Activated CD4-positive, alpha-beta T cell treated with anti-CD3 and anti-CD28 coated beads, Interleukin-2, amount 50 U/mL, for 16 hours (primary cell): ENCODE results near the gene CCNYL1.
"Not testable (repeated sequence)": the region's sequence is repeated elsewhere in the genome, so short reads cannot be mapped to it uniquely, and the experiment has no call there.

Source experiments
- DNase-seq: peaks from one replicate; pipeline ENCODE4 v3.0.0-alpha.2; 2020

Gene CCNYL1

GRCh38 chr2:207743514-207743913 is 32.1 kb downstream of the CCNYL1 start:
- no peak for DNase-seq

- DNase-seq = no peak
Observed at GRCh38 chr2:207744050-207744449, 32.6 kb downstream of the CCNYL1 start.

DNA sequence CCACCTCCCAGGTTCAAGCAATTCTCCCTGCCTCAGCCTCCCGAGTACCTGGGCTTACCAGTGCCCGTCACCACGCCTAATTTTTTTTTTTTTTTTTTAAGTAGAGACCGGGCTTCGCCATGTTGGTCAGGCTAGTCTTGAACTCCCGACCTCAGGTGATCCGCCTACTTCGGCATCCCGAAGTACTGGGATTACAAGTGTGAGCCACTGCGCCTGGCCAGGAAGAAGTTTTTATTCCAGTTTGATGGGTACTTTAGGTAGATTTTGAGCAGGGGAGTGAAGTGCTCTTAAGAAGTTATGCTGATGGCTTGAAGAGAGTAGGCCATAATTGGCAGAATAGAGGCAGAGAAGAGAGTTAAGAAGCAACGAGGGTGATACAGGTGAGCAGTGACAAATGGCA is 33.0 kb downstream of the CCNYL1 start:
- DNase-seq = no peak

GRCh38 chr2:207746131-207746530 is 34.7 kb downstream of the CCNYL1 start:
- DNase-seq = peak; percentile 57

- no peak for DNase-seq
Observed at GRCh38 chr2:207747653-207748560, 36.5 kb downstream of the CCNYL1 start.

GRCh38 chr2:207748993-207749392 is 37.6 kb downstream of the CCNYL1 start:
- DNase-seq = no peak

DNA sequence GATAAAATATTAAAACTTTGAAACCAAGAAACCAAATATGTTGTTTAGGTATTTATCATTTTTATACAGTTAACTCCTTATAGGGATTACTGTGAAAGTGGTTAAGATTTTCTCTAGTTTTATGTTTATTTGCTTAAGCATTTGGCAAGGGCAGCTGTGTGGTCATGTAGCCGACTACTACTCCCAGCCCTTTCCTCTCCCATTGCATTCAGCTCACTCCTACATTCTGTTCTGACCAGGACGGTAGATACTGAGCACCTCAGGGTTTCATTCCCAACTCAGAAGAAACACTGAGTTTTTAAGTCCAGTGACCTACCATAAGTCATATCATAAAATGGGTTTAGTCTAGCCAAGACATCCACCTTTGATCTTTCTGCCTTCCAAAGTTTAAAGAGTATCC is 38.4 kb downstream of the CCNYL1 start:
- DNase-seq = no peak

DNA sequence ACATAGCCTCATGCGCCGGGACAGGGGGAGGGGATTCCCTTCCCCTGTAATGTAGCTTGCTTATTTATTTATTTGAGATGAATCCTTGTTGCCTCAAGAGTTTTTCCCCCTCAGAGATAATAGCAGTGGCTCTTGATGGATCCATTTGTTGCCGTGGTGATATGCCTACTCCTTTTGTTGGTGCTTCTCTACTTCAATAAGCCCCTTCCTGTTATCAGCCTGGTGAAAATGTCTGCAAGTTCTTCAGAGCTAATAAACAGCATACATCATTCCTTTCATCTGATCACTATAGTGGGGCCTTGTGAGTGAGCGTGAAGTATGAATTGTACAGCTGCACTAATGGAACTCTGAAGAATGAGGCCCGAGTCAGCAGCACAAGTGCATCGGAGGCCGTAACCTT is 38.9 kb downstream of the CCNYL1 start:
- DNase-seq = no peak

DNA sequence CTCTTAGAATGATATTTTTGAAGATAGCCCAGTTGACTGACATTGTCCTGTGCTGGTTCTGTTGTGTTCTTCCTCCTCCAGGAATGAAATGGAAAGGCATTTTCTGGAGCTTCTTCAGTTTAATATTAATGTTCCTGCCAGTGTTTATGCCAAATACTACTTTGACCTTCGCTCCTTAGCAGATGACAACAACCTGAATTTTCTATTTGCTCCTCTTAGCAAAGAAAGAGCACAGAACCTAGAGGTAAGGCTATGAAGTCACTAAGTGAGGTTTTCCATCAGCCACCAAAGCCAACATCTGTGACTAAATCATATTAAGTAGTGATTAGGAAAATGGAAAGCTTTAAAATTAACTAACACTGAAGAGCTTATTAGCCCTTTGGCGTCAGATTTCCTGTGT is 39.4 kb downstream of the CCNYL1 start:
- DNase-seq = no peak

DNA sequence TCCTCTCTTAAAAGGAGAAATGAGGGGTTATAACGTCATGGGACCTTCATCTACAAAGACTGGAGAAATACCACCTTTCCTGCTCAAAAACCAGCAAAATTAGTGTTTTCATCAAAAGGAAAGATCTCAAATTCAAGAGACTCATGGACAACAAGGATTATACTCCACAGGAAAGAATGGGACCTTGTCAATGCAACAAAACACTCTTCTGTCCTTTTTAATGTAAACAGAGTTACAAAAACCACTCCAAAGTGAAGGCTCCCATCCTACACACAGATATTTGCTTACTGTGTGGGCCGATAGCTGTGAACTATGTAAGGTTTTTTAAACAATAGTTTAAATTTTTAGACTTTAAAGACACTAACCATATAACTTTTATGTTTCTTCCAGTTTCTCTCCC is 42.2 kb downstream of the CCNYL1 start:
- DNase-seq = not testable (repeated sequence)

GRCh38 chr2:207754498-207755383 is 43.3 kb downstream of the CCNYL1 start:
- no peak for DNase-seq

GRCh38 chr2:207758025-207758424 is 46.6 kb downstream of the CCNYL1 start:
- DNase-seq = no peak

GRCh38 chr2:207759890-207760289 is 48.5 kb downstream of the CCNYL1 start:
- no peak for DNase-seq

- no peak for DNase-seq
Observed at GRCh38 chr2:207760453-207760852, 49.0 kb downstream of the CCNYL1 start.

- DNase-seq = not testable (repeated sequence)
Observed at GRCh38 chr2:207761426-207761825, 50.0 kb downstream of the CCNYL1 start.

DNA sequence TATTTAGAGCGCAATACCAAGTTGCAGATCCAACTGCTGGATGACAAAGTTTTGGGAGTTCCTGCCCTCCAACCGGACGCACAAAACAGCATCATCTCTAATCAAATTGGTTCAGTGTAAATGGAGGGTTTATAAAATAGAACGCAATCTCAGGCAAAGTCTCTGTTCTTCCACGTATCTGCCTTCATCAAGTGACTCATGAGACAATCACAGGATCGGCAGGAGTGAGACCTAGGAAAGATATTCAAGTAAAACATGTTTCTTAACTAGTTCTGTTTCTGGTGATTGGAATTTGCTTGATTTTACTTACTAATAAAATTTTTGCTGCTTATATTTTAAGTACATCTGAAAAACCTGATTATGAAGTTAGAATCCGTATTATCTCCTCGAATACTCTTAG is 50.7 kb downstream of the CCNYL1 start:
- no peak for DNase-seq

GRCh38 chr2:207763303-207763917 is 52.0 kb downstream of the CCNYL1 start:
- no peak for DNase-seq

DNA sequence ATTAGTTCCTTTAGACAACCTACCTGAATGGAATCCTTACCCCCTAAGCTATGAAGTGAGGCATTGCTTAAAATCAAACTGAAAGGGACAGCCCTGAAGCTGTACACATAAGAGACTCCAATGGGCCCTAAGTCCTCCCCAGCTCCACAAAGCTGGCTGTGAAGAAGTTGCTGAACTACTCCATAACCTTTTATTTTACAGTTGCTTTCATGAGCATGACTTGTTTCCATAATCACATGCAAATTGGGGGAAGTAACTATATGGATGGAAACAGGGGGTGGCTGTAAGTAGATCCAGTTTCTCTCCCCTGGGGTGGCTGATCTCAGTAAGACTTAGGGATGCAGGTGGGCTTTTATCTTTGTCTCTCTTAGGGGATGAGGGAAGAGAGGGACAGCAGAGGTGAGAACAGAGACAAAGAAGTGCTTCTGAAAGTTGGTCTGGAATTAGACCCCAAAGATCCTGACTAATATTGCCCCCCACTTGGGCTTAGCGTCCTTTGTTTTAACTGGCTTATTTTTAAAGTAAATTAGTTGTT is 52.7 kb downstream of the CCNYL1 start:
- no peak for DNase-seq

DNA sequence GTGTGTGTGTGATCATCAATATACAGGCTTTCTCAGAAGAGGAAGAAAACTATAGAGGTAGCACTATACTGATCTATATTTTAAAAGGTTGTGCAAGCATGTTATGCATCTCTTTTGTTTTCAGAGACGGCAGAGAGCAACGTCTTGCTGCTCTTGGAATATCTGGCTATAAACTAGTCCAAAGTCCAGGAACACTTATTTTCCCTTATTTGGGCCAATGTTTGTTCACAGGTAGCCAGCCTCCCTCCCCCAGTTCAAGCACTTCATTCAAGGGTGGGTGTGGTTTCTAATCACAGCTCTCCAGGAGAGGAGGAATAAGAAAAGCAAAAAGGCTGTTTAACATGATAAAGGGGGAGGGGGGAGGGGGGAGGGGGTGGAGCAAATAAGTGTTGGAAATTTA is 54.1 kb downstream of the CCNYL1 start:
- no peak for DNase-seq

DNA sequence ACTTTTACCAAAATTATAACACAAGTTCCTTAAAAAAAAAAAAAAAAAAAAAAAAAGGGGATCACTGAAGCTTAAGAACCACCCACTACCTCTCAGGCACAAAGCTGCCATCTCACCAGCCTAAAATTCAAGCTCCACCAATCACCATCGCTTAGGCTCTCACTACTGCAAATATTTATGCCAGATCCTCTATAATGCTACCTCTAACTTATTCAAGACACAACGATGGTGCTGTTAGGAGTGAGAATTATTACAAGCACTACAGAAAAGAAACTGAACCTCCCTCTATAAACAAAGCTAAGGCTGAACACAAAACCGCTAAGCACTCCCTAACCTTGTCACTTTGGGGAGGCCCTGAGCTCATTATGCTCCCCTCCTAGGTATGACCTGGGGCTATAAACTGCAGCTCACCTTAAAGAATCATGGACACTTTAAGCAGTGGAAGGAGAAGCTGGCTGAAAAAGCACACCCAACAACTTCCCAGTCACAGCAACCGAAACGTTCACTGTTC is 54.7 kb downstream of the CCNYL1 start:
- DNase-seq = no peak

DNA sequence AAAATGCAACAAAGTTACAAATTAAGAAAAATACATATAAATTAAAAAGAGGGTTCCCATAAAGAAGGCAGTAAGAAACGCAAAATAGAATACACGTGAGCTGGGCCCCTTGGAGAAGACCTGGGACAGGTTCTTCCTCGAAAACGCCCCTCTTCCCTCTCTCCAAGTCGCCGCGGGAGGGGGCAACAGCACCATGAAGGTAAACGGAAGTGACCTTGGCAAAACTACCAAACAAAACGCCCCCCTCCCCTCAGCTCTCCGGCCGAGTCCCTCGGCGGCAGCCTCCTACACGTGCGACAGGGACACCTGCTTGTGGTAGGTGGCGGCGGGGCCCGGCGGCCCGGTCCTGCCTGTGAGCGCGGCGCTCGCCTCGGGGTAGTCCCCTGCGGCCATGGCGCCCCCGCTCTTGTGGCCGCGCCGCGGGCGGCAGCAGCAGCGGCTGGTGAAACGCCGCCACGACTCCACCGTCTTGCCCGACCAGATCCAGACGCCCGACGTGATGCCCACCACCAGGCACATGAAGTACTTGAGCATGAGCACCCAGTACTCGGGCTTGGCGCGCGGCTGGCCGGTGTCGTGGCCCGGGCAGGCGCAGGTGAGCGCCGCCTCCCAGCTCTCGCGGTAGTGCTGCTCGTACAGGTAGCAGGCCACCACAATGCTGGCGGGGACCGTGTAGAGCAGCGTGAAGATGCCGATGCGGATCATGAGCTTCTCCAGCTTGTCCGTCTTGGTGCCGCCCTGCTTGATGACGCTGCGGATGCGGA is 55.4 kb downstream of the CCNYL1 start:
- DNase-seq = no peak
